ENCODE data around the gene TXLNA. TPM values are rescaled to one million over a fixed set of nuclear protein-coding genes. Genes with fewer than 3 reads are reported as not detected.

Gene TXLNA
- polyA plus RNA-seq, 1 donor (not counting 4 experiments of a cell fraction or from before 2014, with no cell fraction given): 20.0 TPM

DNA sequence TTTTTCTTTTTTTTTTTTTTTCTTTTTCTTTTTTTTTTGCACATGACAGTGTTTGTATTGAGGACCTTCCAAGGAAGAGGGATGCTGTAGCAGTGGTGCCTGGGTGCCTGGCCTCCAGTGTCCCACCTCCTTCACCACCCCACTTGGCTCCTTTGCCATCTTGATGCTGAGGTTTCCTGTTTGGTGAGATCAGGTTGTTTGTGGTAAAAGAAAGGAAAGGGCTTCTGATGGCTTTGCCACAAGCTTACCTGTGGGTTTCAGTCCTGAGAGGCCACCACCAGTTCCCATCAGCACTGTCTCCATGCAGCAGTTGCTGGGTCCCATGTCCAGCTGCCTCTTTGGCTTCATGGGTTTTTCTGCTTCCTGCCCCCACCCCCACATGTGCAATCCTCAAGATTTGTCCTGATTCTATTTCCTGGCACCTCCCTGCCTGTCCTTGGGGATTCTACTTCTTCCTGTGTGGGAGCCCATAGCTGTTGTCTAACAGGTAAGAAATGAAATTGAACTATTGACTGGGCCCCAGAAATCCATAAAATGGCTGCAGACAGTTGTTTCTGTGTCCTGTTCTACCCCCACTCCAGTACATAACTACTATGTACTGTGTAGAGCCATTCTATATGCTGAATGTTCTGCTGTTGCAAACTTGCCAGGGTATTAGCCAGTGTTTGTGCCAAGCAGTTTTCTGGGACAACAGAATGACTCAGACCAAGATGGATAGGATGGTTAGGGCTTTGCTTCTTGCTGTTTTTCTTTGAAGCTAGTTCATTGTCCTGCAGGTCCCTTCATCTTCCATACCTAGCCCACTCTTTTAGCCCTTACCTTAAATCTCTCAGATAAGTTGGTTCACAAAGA, 16.7 kb downstream of the TXLNA start:
- no peak overlapping the region for H3K9ac ChIP-seq (ENCODE audit: control insufficient read depth, extremely low read depth, insufficient read depth, low read length)
- no peaks in the 10 kb centered on the region for H3K79me2 ChIP-seq (ENCODE audit: control insufficient read depth, insufficient read depth, low read length)
- no peak for FAIRE-seq
- H3K9me1 ChIP-seq (ENCODE audit: control insufficient read depth, extremely low read depth, insufficient read depth, low read length): no peaks in the 10 kb centered on the region
- no peaks in the 10 kb centered on the region for H3K27me3 ChIP-seq (ENCODE audit: control insufficient read depth, extremely low read depth, insufficient read depth, low read length)
- TF ChIP-seq CTCF (optimal IDR thresholded peaks at IDR 0.05 in 1 of 3, IDR thresholded peaks at IDR 0.05 in 1 of 3, conservative IDR thresholded peaks at IDR 0.05 in 1 of 3; ENCODE audit: extremely low read depth in 1 of 3, insufficient read depth in 2 of 3, low read length in 3 of 3): no peak
- TF ChIP-seq EZH2 (IDR thresholded peaks at IDR 0.05; ENCODE audit: low read length): no peak
- no peaks in the 10 kb centered on the region for H4K20me1 ChIP-seq (ENCODE audit: control insufficient read depth, extremely low read depth, insufficient read depth, low read length)
- dilution Hi-C loops (cut with MboI; ENCODE audit: extremely low pct_ligation_motif_present, low sequenced_read_pairs): no loop called here
- H3K4me2 ChIP-seq (ENCODE audit: control insufficient read depth, extremely low read depth, insufficient read depth, low read depth, low read length): no peak overlapping the region
- H3K4me3 ChIP-seq (ENCODE audit: control insufficient read depth in 2 of 3, extremely low read depth in 1 of 3, insufficient read depth in 2 of 3, low read depth in 1 of 3, low read length in 3 of 3): no peak overlapping the region
- no peaks in the 10 kb centered on the region for H3K9me3 ChIP-seq (ENCODE audit: control insufficient read depth, low read depth, low read length)
- peaks cover 9% of the 10 kb centered on the region for H3K4me1 ChIP-seq (ENCODE audit: control insufficient read depth, extremely low read depth, insufficient read depth, low read length)
- no peak overlapping the region for H2AFZ ChIP-seq (ENCODE audit: control insufficient read depth, low read length)
- DNase-seq (ENCODE audit: low read depth, low spot score): no peak
- H3K36me3 ChIP-seq (ENCODE audit: control insufficient read depth in 2 of 2, extremely low read depth in 1 of 2, insufficient read depth in 2 of 2, low read length in 2 of 2): peaks cover 39 to 55% of the 10 kb centered on the region in 2 experiments
- no peak overlapping the region for H3K27ac ChIP-seq (ENCODE audit: control insufficient read depth, insufficient read depth, low read length)

GRCh38 chr1:32197074-32197473, 17.6 kb downstream of the TXLNA start:
- no peaks in the 10 kb centered on the region for H4K20me1 ChIP-seq (ENCODE audit: control insufficient read depth, extremely low read depth, insufficient read depth, low read length)
- TF ChIP-seq EZH2 (IDR thresholded peaks at IDR 0.05; ENCODE audit: low read length): no peak
- TF ChIP-seq CTCF (optimal IDR thresholded peaks at IDR 0.05 in 1 of 3, IDR thresholded peaks at IDR 0.05 in 1 of 3, conservative IDR thresholded peaks at IDR 0.05 in 1 of 3; ENCODE audit: extremely low read depth in 1 of 3, insufficient read depth in 2 of 3, low read length in 3 of 3): no peak
- H2AFZ ChIP-seq (ENCODE audit: control insufficient read depth, low read length): no peak overlapping the region
- DNase-seq (ENCODE audit: low read depth, low spot score): no peak
- H3K27ac ChIP-seq (ENCODE audit: control insufficient read depth, insufficient read depth, low read length): no peak overlapping the region
- H3K9me3 ChIP-seq (ENCODE audit: control insufficient read depth, low read depth, low read length): no peaks in the 10 kb centered on the region
- FAIRE-seq: no peak
- no peaks in the 10 kb centered on the region for H3K79me2 ChIP-seq (ENCODE audit: control insufficient read depth, insufficient read depth, low read length)
- H3K27me3 ChIP-seq (ENCODE audit: control insufficient read depth, extremely low read depth, insufficient read depth, low read length): no peaks in the 10 kb centered on the region
- H3K4me3 ChIP-seq (ENCODE audit: control insufficient read depth in 2 of 3, extremely low read depth in 1 of 3, insufficient read depth in 2 of 3, low read depth in 1 of 3, low read length in 3 of 3): no peak overlapping the region
- peaks cover 14% of the 10 kb centered on the region for H3K4me1 ChIP-seq (ENCODE audit: control insufficient read depth, extremely low read depth, insufficient read depth, low read length)
- dilution Hi-C loops (cut with MboI; ENCODE audit: extremely low pct_ligation_motif_present, low sequenced_read_pairs): no loop called here
- no peaks in the 10 kb centered on the region for H3K9me1 ChIP-seq (ENCODE audit: control insufficient read depth, extremely low read depth, insufficient read depth, low read length)
- no peak overlapping the region for H3K9ac ChIP-seq (ENCODE audit: control insufficient read depth, extremely low read depth, insufficient read depth, low read length)
- H3K4me2 ChIP-seq (ENCODE audit: control insufficient read depth, extremely low read depth, insufficient read depth, low read depth, low read length): no peak overlapping the region
- peaks cover 33 to 46% of the 10 kb centered on the region in 2 experiments for H3K36me3 ChIP-seq (ENCODE audit: control insufficient read depth in 2 of 2, extremely low read depth in 1 of 2, insufficient read depth in 2 of 2, low read length in 2 of 2)

Measured in keratinocyte (primary cell).